Spleen (tissue), 11 donors: ENCODE results near the gene TENM4. TPM values are rescaled to one million over a fixed set of nuclear protein-coding genes. Genes with fewer than 3 reads are reported as not detected.

Experiments used
- DNase-seq: peaks from one replicate; pipeline ENCODE4 v3.0.0-alpha.2; 2020
- H3K27ac ChIP-seq, 8 donors: fragments of 200-600 bp; sonication (generic) in 7 of 8; 1 replicate in 4 of 8; 2 replicates in 4 of 8; pipeline versions ENCODE4 v1.5.0 to v1.8.0; 2016 to 2021; ENCODE audit warnings: inconsistent platforms in 4 of 8, mild to moderate bottlenecking in 4 of 8, moderate library complexity in 1 of 8
- H3K27me3 ChIP-seq, 7 donors: fragments of 200-600 bp; sonication (generic) in 6 of 7; replicated peaks in 1 of 7; 1 replicate in 4 of 7; 2 replicates in 3 of 7; pipeline versions ENCODE4 v1.5.0 to v1.8.0; 2016 to 2021; ENCODE audit warnings: inconsistent platforms in 3 of 7, mild to moderate bottlenecking in 1 of 7
- H3K36me3 ChIP-seq, 6 donors: fragments of 200-600 bp; sonication (generic) in 5 of 6; 1 replicate in 4 of 6; 2 replicates in 2 of 6; pipeline versions ENCODE4 v1.5.0 to v1.8.0; 2016 to 2021; ENCODE audit warnings: inconsistent platforms in 2 of 6
- H3K4me1 ChIP-seq, 6 donors: fragments of 200-600 bp; sonication (generic) in 5 of 6; 1 replicate in 3 of 6; 2 replicates in 3 of 6; pipeline versions ENCODE4 v1.5.0 to v1.8.0; 2016 to 2021; ENCODE audit warnings: inconsistent platforms in 3 of 6
- H3K4me3 ChIP-seq, 8 donors: fragments of 200-600 bp; sonication (generic) in 7 of 8; 1 replicate in 4 of 8; 2 replicates in 4 of 8; pipeline versions ENCODE4 v1.5.0 to v1.8.0; 2016 to 2021; ENCODE audit warnings: inconsistent platforms in 4 of 8, mild to moderate bottlenecking in 4 of 8, moderate library complexity in 2 of 8
- H3K9me3 ChIP-seq, 8 donors: fragments of 200-600 bp; sonication (generic) in 7 of 8; 1 replicate in 4 of 8; 2 replicates in 4 of 8; pipeline versions ENCODE4 v1.5.0 to v1.8.0; 2016 to 2021; ENCODE audit warnings: inconsistent platforms in 4 of 8
- POLR2A ChIP-seq, 3 donors: fragments of 450-650 bp; IDR thresholded peaks; one replicate each; pipeline ENCODE4 v1.5.1; 2017; ENCODE audit warnings: antibody characterized with exemption in 3 of 3, mild to moderate bottlenecking in 1 of 3
- POLR2AphosphoS5 ChIP-seq, 3 donors: sonication (generic); formaldehyde crosslinking; IDR thresholded peaks; one replicate each; pipeline ENCODE4 v1.5.1; 2017; ENCODE audit warnings: antibody characterized with exemption in 3 of 3
- WGBS, 5 donors: extraction: QIAGEN DNeasy Blood & Tissue Kit in 3 of 5; methylation state at CpG; one replicate each; pipeline versions ENCODE4 v1.1.5 to v1.1.7; 2013 to 2018; 5-methylcytosine and 5-hydroxymethylcytosine counted together
- intact Hi-C: fragments of 100-400 bp; cut with DNase I; formaldehyde crosslinking; loops from one replicate; pipeline ENCODE4 v1.15.0; 2023; ENCODE audit warnings: low total_unique reads
- polyA plus RNA-seq, 3 donors: library from polyadenylated mRNA; stranded (reverse); fragments of 200-250 nt; gene quantifications; one replicate each; pipeline ENCODE4 v1.2.1, GENCODE V29; 2013
- total RNA-seq, 7 donors: library from RNA; depleted of rRNA in 3 of 7; stranded (reverse); fragments of >200 nt in 3 of 7; fragmentation: NEBNext Ultra II Directional in 4 of 7; extraction: Animal tissue kit (Norgen Biotek cat#: 25700) in 4 of 7; gene quantifications; one replicate each; pipeline versions ENCODE4 v1.1.0 to v1.2.1, GENCODE V29; 2016 to 2021
- TF ChIP-seq, protein P1 (sequence below), 11 experiments: fragments of 200-600 bp in 7 of 11; fragments of 450-650 bp in 4 of 11; sonication (generic) in 4 of 11; IDR thresholded peaks in 8 of 11; conservative IDR thresholded peaks in 3 of 11; 1 replicate in 7 of 11; 2 replicates in 4 of 11; pipeline versions ENCODE4 v1.4.0 to v1.8.0; 2016 to 2021; ENCODE audit warnings: antibody characterized with exemption in 11 of 11, inconsistent platforms in 4 of 11, mild to moderate bottlenecking in 1 of 11
- donor health status: healthy with polysubstance abuse.
- donor health status: DM: no; HTN: no; CAD: no; lungs with moderate emphysema.
- donor health status: DM: no; HTN: no; CAD: no.
- donor health status: Bipolar disorder and iron deficiency.
- donor health status: healthy.
- donor health status: DM: no; HTN: no; CAD: no.
- donor health status: DM: yes; HTN: yes; CAD: no.

The TENM4 gene
- total and polyA plus RNA-seq, 10 donors = 0.09 to 4.5 (median 1.2) TPM

DNA sequence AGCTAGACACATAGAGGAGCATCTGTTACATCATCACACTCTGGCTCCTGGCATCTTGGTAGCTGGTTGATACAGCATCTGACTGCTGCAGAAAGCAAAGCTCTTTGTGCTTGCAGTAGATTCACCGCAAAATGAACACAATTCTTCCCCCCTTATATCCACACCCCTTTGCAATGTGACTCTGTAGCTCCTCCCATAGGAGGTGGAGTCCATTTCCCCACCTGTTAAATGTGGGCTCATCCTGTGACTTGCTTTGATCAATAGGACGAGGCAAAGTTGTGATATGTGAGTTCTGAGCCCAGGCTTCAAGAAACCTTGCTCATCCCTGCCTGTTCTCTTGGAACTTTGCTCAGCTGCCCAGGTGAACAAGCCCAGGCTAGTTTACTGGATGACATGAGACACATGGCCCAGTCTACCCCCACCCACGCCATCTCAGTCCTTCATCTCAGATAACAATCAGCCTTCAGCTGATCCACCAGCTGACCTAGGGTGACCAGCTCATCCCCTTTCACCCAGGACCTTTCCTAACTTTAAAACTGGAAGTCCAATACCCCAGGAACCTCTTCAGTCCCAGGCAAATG lies 272.2 kb downstream of the TENM4 start:
- Histone ChIP-seq H3K4me3 (no peak overlapping the region), H3K4me1 (no peaks in the 10 kb centered on the region), H3K9me3 (no peaks in the 10 kb centered on the region), H3K27ac (no peak overlapping the region), H3K36me3 (no peaks in the 10 kb centered on the region), H3K27me3 (peaks cover 0 to 9% (median 0%) of the 10 kb centered on the region in 7 donors)
- DNase-seq = no peak
- intact Hi-C loops = no loop called here
- no peak for TF ChIP-seq POLR2AphosphoS5 (IDR thresholded peaks at IDR 0.05)
- TF ChIP-seq, protein P1, sequence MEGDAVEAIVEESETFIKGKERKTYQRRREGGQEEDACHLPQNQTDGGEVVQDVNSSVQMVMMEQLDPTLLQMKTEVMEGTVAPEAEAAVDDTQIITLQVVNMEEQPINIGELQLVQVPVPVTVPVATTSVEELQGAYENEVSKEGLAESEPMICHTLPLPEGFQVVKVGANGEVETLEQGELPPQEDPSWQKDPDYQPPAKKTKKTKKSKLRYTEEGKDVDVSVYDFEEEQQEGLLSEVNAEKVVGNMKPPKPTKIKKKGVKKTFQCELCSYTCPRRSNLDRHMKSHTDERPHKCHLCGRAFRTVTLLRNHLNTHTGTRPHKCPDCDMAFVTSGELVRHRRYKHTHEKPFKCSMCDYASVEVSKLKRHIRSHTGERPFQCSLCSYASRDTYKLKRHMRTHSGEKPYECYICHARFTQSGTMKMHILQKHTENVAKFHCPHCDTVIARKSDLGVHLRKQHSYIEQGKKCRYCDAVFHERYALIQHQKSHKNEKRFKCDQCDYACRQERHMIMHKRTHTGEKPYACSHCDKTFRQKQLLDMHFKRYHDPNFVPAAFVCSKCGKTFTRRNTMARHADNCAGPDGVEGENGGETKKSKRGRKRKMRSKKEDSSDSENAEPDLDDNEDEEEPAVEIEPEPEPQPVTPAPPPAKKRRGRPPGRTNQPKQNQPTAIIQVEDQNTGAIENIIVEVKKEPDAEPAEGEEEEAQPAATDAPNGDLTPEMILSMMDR (IDR thresholded peaks at IDR 0.05 in 8 of 11, conservative IDR thresholded peaks at IDR 0.05 in 3 of 11) = no peak
- TF ChIP-seq POLR2A (IDR thresholded peaks at IDR 0.05) = no peak
- WGBS, 5 donors = 20 to 87% (median 43%) methylated on average over 3 of the region's 3 CpGs

DNA sequence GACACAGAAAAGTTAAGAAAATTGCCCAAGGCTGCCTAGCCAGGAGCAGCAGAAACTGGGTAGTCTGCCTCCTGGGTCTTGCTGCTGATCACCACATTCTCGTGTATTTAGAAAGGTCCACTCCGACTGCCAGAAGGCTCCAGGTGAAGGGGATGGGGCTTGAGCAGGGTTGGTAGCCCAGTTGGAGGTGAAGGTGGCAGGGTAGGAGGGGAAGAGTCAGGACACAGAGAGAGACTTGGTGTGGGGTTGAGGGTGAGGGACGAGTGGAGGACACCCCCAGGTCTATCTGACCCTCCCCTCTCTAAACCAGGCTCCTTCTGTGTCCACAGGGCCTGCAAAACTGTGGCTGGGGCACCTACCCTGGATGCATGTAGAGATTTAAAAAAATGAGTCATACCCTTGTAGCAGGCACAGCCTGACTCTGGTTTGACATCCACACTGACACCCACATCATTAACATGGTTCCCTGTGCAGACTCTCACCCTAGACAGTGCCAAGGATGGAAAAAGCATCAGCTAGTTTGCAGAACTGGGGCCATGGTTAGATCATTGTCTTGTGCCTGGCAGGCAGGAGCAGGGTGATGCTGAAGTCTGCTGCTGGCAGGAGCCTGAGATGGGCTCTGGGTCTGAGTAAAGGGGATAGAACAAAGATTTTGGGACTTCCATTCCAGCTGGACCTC lies 273.2 kb downstream of the TENM4 start:
- intact Hi-C loops = no loop called here
- no peaks in the 10 kb centered on the region for H3K4me1 ChIP-seq
- peaks cover 0 to 13% (median 0%) of the 10 kb centered on the region in 7 donors for H3K27me3 ChIP-seq
- no peak overlapping the region for H3K27ac ChIP-seq
- TF ChIP-seq POLR2AphosphoS5 (IDR thresholded peaks at IDR 0.05) (no peak), POLR2A (IDR thresholded peaks at IDR 0.05) (no peak)
- TF ChIP-seq, protein P1 (IDR thresholded peaks at IDR 0.05 in 8 of 11, conservative IDR thresholded peaks at IDR 0.05 in 3 of 11) = no peak
- no peak overlapping the region for H3K4me3 ChIP-seq
- H3K36me3 ChIP-seq = no peaks in the 10 kb centered on the region
- WGBS, 5 donors = 63 to 80% (median 70%) methylated on average over 3 of the region's 3 CpGs
- H3K9me3 ChIP-seq = no peaks in the 10 kb centered on the region
- DNase-seq = no peak

DNA sequence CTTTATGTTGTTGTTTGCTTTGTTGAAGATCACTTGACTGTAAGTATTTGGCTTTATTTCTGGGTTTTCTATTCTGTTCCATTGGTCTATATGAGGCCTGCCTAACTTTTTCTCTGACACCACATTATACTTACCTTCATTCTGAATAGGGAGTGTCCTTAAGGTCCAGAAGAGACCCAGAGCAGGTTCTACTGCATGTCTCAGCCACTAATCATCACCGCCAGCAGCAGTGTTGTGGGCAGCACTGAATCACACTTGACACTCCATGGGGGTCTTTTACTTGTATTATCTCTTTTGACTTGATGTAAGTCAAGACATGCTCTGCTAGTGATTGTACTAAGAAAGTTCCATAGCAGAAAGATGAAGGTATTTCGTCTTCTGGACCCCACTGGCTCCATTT lies 274.9 kb downstream of the TENM4 start:
- TF ChIP-seq POLR2AphosphoS5 (IDR thresholded peaks at IDR 0.05) = no peak
- TF ChIP-seq, protein P1 (IDR thresholded peaks at IDR 0.05 in 8 of 11, conservative IDR thresholded peaks at IDR 0.05 in 3 of 11) = no peak
- no peak for TF ChIP-seq POLR2A (IDR thresholded peaks at IDR 0.05)
- Histone ChIP-seq H3K27me3 (peaks cover 0 to 22% (median 0%) of the 10 kb centered on the region in 7 donors), H3K4me3 (no peak overlapping the region), H3K9me3 (no peaks in the 10 kb centered on the region), H3K36me3 (no peaks in the 10 kb centered on the region), H3K4me1 (no peaks in the 10 kb centered on the region), H3K27ac (no peak overlapping the region)
- WGBS, 5 donors = 75 to 92% (median 83%) methylated on average over 2 of the region's 2 CpGs
- intact Hi-C loops = no loop called here
- DNase-seq = no peak

DNA sequence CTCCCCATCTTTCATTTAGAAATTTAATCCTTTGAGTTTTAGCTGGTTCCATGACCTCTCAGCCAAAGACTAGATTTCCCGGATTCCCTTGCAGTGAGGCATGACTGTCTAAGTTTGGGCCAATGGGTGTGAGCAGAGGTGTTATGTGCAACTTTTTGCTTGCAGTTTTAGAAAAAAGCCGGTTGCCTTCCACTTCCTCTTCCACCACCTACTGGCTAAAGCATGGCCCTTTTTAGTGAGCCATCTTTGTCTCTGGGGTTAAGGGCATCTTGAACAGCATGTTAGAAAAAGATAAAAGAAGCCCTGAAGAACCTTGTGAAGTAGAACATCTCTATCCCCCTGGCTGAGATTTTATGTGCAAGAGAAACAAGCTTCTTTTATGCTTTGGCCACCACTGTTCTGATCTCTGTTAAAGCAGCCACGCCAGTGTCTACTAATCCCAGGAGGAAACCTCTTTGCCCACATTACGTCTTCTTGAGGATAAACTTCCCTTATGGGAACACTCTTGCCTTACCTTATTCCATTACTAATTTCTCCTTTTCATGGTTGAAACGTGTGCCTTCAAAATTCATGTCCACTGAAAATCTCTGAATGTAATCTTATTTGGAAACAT lies 279.9 kb downstream of the TENM4 start:
- WGBS, 5 donors = 59 to 70% (median 61%) methylated on average over 5 of the region's 5 CpGs

More for the DNA sequence above, 279.9 kb downstream of the TENM4 start:
- H3K4me1 ChIP-seq = peaks cover 0 to 11% (median 0%) of the 10 kb centered on the region in 6 donors
- no peaks in the 10 kb centered on the region for H3K9me3 ChIP-seq
- peaks cover 0 to 36% (median 0%) of the 10 kb centered on the region in 7 donors for H3K27me3 ChIP-seq
- TF ChIP-seq, protein P1 (IDR thresholded peaks at IDR 0.05 in 8 of 11, conservative IDR thresholded peaks at IDR 0.05 in 3 of 11) = no peak
- TF ChIP-seq POLR2AphosphoS5 (IDR thresholded peaks at IDR 0.05) (no peak), POLR2A (IDR thresholded peaks at IDR 0.05) (no peak)
- no peak overlapping the region for H3K27ac ChIP-seq
- H3K4me3 ChIP-seq = no peak overlapping the region
- DNase-seq = no peak
- no peaks in the 10 kb centered on the region for H3K36me3 ChIP-seq
- intact Hi-C loops = no loop called here
